Lower lobe of right lung (tissue), 2 donors: ENCODE results near the gene SSTR4. TPM values are rescaled to one million over a fixed set of nuclear protein-coding genes. Genes with fewer than 3 reads are reported as not detected.

ENCODE experiments used
- ATAC-seq, 2 donors: fragments of 200-7000 bp; cut with Tn5 transposase; one replicate each; pipeline ENCODE4 v1.9.1; 2020 to 2022; ENCODE audit warnings: mild to moderate bottlenecking in 2 of 2, moderate library complexity in 2 of 2
- DNase-seq: peaks from one replicate; pipeline ENCODE4 v3.0.0-alpha.2; 2020
- H3K27ac ChIP-seq: fragments of 200-600 bp; one replicate; pipeline ENCODE4 v1.8.0; 2022
- H3K27me3 ChIP-seq: fragments of 200-600 bp; one replicate; pipeline ENCODE4 v1.8.0; 2022; ENCODE audit warnings: low read depth
- H3K36me3 ChIP-seq: fragments of 200-600 bp; one replicate; pipeline ENCODE4 v1.8.0; 2022; ENCODE audit warnings: mild to moderate bottlenecking
- H3K4me1 ChIP-seq: fragments of 200-600 bp; one replicate; pipeline ENCODE4 v1.8.0; 2022
- H3K4me3 ChIP-seq: fragments of 200-600 bp; one replicate; pipeline ENCODE4 v1.8.0; 2022; ENCODE audit warnings: mild to moderate bottlenecking
- H3K9me3 ChIP-seq: fragments of 200-600 bp; one replicate; pipeline ENCODE4 v1.8.0; 2022
- CTCF ChIP-seq: fragments of 200-600 bp; IDR thresholded peaks from one replicate; pipeline ENCODE4 v1.8.0; 2022; ENCODE audit warnings: antibody characterized with exemption, mild to moderate bottlenecking
- intact Hi-C: fragments of 100-400 bp; cut with DNase I; formaldehyde crosslinking; loops from one replicate; pipeline ENCODE4 v1.11.0; 2022
- total RNA-seq: library from RNA; stranded (reverse); fragmentation: NEBNext Ultra II Directional; extraction: Animal tissue kit (Norgen Biotek cat#: 25700); gene quantifications from one replicate; pipeline ENCODE4 v1.2.1, GENCODE V29; 2021
- donor health status: DM: no; HTN: yes; CAD: no; lungs with severe emphysema.

The SSTR4 gene
- total RNA-seq, 1 donor from 2014 or later = 0.35 TPM

DNA sequence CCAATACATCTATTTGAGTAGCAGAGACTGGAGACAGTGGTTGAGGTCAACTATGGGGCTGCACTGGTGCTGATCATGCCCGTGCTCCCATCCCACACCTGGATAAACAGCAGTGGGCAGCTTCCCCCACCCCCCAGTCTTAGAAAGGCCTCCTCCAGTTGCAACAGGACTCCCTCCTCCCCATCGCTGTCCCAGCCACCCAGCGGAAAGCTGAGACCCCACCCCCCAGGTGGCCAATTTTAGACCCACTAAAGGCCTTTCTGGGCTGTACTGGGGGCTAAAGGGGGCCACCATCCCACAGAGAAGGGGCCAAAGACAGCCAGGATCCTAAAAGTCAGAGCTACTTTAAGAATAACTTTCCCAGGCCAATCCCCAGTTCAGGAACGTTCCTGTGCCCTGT is 1.2 kb upstream of the SSTR4 start:
- no peak for DNase-seq
- intact Hi-C loops = no loop called here
- H3K27me3 ChIP-seq = peaks cover 31% of the 10 kb centered on the region

DNA sequence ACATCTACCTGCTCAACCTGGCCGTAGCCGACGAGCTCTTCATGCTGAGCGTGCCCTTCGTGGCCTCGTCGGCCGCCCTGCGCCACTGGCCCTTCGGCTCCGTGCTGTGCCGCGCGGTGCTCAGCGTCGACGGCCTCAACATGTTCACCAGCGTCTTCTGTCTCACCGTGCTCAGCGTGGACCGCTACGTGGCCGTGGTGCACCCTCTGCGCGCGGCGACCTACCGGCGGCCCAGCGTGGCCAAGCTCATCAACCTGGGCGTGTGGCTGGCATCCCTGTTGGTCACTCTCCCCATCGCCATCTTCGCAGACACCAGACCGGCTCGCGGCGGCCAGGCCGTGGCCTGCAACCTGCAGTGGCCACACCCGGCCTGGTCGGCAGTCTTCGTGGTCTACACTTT is 619 bp downstream of the SSTR4 start:
- H3K4me3 ChIP-seq = peak overlapping the region; percentile 17
- H3K36me3 ChIP-seq = no peaks in the 10 kb centered on the region
- intact Hi-C loops = no loop called here
- ATAC-seq = no peak
- no peak for DNase-seq
- no peak for TF ChIP-seq CTCF
- H3K9me3 ChIP-seq = no peaks in the 10 kb centered on the region
- H3K27me3 ChIP-seq = peaks cover 31% of the 10 kb centered on the region
- no peaks in the 10 kb centered on the region for H3K4me1 ChIP-seq
- no peak overlapping the region for H3K27ac ChIP-seq

More for the DNA sequence above, 1.2 kb upstream of the SSTR4 start:
- no peak overlapping the region for H3K27ac ChIP-seq
- no peaks in the 10 kb centered on the region for H3K36me3 ChIP-seq
- H3K4me1 ChIP-seq = peaks cover 4% of the 10 kb centered on the region
- TF ChIP-seq CTCF = no peak
- no peak for ATAC-seq
- H3K4me3 ChIP-seq = no peak overlapping the region
- H3K9me3 ChIP-seq = no peaks in the 10 kb centered on the region

DNA sequence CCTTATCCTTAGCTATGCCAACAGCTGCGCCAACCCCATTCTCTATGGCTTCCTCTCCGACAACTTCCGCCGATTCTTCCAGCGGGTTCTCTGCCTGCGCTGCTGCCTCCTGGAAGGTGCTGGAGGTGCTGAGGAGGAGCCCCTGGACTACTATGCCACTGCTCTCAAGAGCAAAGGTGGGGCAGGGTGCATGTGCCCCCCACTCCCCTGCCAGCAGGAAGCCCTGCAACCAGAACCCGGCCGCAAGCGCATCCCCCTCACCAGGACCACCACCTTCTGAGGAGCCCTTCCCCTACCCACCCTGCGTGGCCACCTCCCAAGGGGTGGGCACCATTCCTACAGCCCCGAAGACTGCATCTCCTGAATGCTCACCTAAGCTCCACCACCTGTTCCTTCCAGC is 1.3 kb downstream of the SSTR4 start:
- Histone ChIP-seq H3K27me3 (peaks cover 31% of the 10 kb centered on the region), H3K36me3 (no peaks in the 10 kb centered on the region), H3K27ac (no peak overlapping the region), H3K9me3 (no peaks in the 10 kb centered on the region), H3K4me3 (no peak overlapping the region), H3K4me1 (no peaks in the 10 kb centered on the region)
- ATAC-seq (no peak), DNase-seq (no peak)
- no peak for TF ChIP-seq CTCF
- intact Hi-C loops = no loop called here

DNA sequence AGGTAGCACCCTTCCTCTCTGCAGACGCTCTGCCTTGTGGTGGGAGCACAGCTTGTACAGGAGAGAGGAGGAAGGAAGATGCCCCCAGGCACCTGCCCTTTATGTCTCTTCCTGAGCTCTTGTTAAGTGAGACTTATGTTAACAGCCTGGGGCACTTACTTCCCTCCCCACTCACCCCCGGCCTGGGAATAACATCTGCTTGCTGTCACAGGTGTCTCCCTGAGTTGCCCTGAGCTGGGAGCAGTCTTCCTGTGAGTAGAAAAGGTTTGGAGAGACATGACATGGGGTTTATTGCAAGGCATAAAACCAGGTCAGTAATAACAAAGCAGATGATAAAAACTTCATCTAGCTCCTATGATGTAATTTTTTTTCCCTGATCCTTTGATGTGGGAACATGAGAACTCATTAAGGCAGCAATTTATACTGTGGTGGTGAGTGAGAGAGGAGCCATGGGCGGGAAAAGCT is 1.9 kb downstream of the SSTR4 start:
- Histone ChIP-seq H3K36me3 (no peaks in the 10 kb centered on the region), H3K27me3 (peaks cover 31% of the 10 kb centered on the region), H3K27ac (no peak overlapping the region), H3K4me1 (no peaks in the 10 kb centered on the region), H3K9me3 (no peaks in the 10 kb centered on the region), H3K4me3 (no peak overlapping the region)
- intact Hi-C loops = no loop called here
- no peak for TF ChIP-seq CTCF
- no peak for DNase-seq
- no peak for ATAC-seq

- H3K4me3 ChIP-seq = no peak overlapping the region
- TF ChIP-seq CTCF = no peak
- H3K36me3 ChIP-seq = no peaks in the 10 kb centered on the region
- H3K9me3 ChIP-seq = no peaks in the 10 kb centered on the region
- intact Hi-C loops = no loop called here
- H3K27me3 ChIP-seq = peaks cover 29% of the 10 kb centered on the region
- ATAC-seq (no peak), DNase-seq (no peak)
- H3K4me1 ChIP-seq = no peaks in the 10 kb centered on the region
- no peak overlapping the region for H3K27ac ChIP-seq
Observed at GRCh38 chr20:23039136-23039875, 4.2 kb downstream of the SSTR4 start.
